ENCODE data around the gene HARS1. TPM values are rescaled to one million over a fixed set of nuclear protein-coding genes. Genes with fewer than 3 reads are reported as not detected.

The HARS1 gene
- total and polyA plus RNA-seq, 7 donors, result 29.5 to 58.0 (median 45.2) TPM

GRCh38 chr5:140677947-140678346 lies 13.2 kb downstream of the HARS1 start:
- WGBS, 3 donors, result 83 to 95% (median 95%) methylated on average over 3 of the region's 3 CpGs
- Histone ChIP-seq H3K27ac (no peak overlapping the region), H3K9me3 (no peaks in the 10 kb centered on the region), H3K27me3 (ENCODE audit: insufficient read depth in 3 of 3, low read length in 2 of 3) (no peaks in the 10 kb centered on the region), H3K4me3 (no peak overlapping the region), H3K4me1 (no peaks in the 10 kb centered on the region), H3K36me3 (ENCODE audit: insufficient read depth in 1 of 2, low read depth in 1 of 2) (peaks cover 16 to 100% of the 10 kb centered on the region in 2 donors)
- ATAC-seq (no peak), DNase-seq (no peak)
- intact Hi-C loops (cut with DNase I), result no loop called here
- TF ChIP-seq CTCF (IDR thresholded peaks at IDR 0.05), result no peak

- no peak for DNase-seq
- no peak for TF ChIP-seq CTCF (IDR thresholded peaks at IDR 0.05)
- H3K9me3 ChIP-seq, result no peaks in the 10 kb centered on the region
- H3K4me1 ChIP-seq, result no peaks in the 10 kb centered on the region
- no peak for ATAC-seq
- H3K27ac ChIP-seq, result no peak overlapping the region
- H3K4me3 ChIP-seq, result no peak overlapping the region
- peaks cover 11 to 97% of the 10 kb centered on the region in 2 donors for H3K36me3 ChIP-seq (ENCODE audit: insufficient read depth in 1 of 2, low read depth in 1 of 2)
- WGBS, 3 donors, result 85 to 96% (median 88%) methylated on average over 4 of the region's 4 CpGs
- intact Hi-C loops (cut with DNase I), result no loop called here
- H3K27me3 ChIP-seq (ENCODE audit: insufficient read depth in 3 of 3, low read length in 2 of 3), result no peaks in the 10 kb centered on the region
Observed at GRCh38 chr5:140674629-140675028, 16.5 kb downstream of the HARS1 start.

GRCh38 chr5:140674211-140674610 lies 17.0 kb downstream of the HARS1 start:
- intact Hi-C loops (cut with DNase I), result no loop called here
- ATAC-seq, result no peak
- WGBS, 3 donors, result 81 to 87% (median 82%) methylated on average over 2 of the region's 2 CpGs

GRCh38 chr5:140673187-140673976 lies 17.8 kb downstream of the HARS1 start, which contains the start of gene DND1:
TSS of gene DND1 (minus strand) at chr5:140673576. CDS start at chr5:140673542, 34 bp downstream.
- ATAC-seq (peak in 2 of 4 donors; percentile 8 to 18), DNase-seq (no peak)
- no peak within 1 kb of the TSS for H3K4me3 ChIP-seq
- no peaks in the 10 kb centered on the region for H3K4me1 ChIP-seq
- no peaks in the 10 kb centered on the region for H3K27me3 ChIP-seq (ENCODE audit: insufficient read depth in 3 of 3, low read length in 2 of 3)
- 84 to 85% (median 85%) methylated on average over 34 to 45 of the region's 45 CpGs for WGBS, 3 donors
- peaks cover 17 to 97% of the 10 kb centered on the region in 2 donors for H3K36me3 ChIP-seq (ENCODE audit: insufficient read depth in 1 of 2, low read depth in 1 of 2)
- no peaks in the 10 kb centered on the region for H3K9me3 ChIP-seq
- TF ChIP-seq CTCF (IDR thresholded peaks at IDR 0.05), result no peak
- no peak within 1 kb of the TSS for H3K27ac ChIP-seq
- intact Hi-C loops (cut with DNase I), result no loop called here

More at GRCh38 chr5:140674211-140674610, 17.0 kb downstream of the HARS1 start:
- H3K4me3 ChIP-seq, result no peak overlapping the region
- H3K36me3 ChIP-seq (ENCODE audit: insufficient read depth in 1 of 2, low read depth in 1 of 2), result peaks cover 10 to 97% of the 10 kb centered on the region in 2 donors
- H3K9me3 ChIP-seq, result no peaks in the 10 kb centered on the region
- TF ChIP-seq CTCF (IDR thresholded peaks at IDR 0.05), result no peak
- DNase-seq, result no peak
- no peaks in the 10 kb centered on the region for H3K4me1 ChIP-seq
- no peak overlapping the region for H3K27ac ChIP-seq
- H3K27me3 ChIP-seq (ENCODE audit: insufficient read depth in 3 of 3, low read length in 2 of 3), result no peaks in the 10 kb centered on the region
